ENCODE results near the gene EPHB2. TPM values are rescaled to one million over a fixed set of nuclear protein-coding genes. Genes with fewer than 3 reads are reported as not detected.

The EPHB2 gene
- total RNA-seq, 1 experiment from 2014 or later = 18.5 TPM

GRCh38 chr1:22708777-22709176 lies 1.9 kb upstream of the EPHB2 start:
- Mint-ChIP-seq H3K9me3 (no peaks in the 10 kb centered on the region), H3K36me3 (no peaks in the 10 kb centered on the region), H3K4me1 (0 out of 2 replicates have a peak, but pooled peaks cover 10% of the 10 kb centered on the region), H3K4me3 (no peak overlapping the region), H3K27ac (no peak overlapping the region), H3K27me3 (ENCODE audit: low read depth) (peaks cover 29% of the 10 kb centered on the region)
- TF ChIP-seq SMAD3 (CRISPR knock-in tag; IDR thresholded peaks at IDR 0.05; ENCODE audit: borderline replicate concordance) (no peak), JUN (CRISPR knock-in tag; IDR thresholded peaks at IDR 0.05) (no peak), STAT6 (CRISPR knock-in tag; conservative IDR thresholded peaks at IDR 0.05; ENCODE audit: low read depth) (no peak), IRF1 (CRISPR knock-in tag; IDR thresholded peaks at IDR 0.05) (no peak), NFATC4 (CRISPR knock-in tag; IDR thresholded peaks at IDR 0.05) (no peak), CREM (CRISPR knock-in tag; IDR thresholded peaks at IDR 0.05) (no peak), ZNF416 (CRISPR knock-in tag; IDR thresholded peaks at IDR 0.05) (no peak), SOX15 (CRISPR knock-in tag; IDR thresholded peaks at IDR 0.05) (no peak), FOXK1 (CRISPR knock-in tag; IDR thresholded peaks at IDR 0.05) (no peak), CBFB (CRISPR knock-in tag; IDR thresholded peaks at IDR 0.05; ENCODE audit: low read depth) (no peak)
- TF ChIP-seq, protein P1, sequence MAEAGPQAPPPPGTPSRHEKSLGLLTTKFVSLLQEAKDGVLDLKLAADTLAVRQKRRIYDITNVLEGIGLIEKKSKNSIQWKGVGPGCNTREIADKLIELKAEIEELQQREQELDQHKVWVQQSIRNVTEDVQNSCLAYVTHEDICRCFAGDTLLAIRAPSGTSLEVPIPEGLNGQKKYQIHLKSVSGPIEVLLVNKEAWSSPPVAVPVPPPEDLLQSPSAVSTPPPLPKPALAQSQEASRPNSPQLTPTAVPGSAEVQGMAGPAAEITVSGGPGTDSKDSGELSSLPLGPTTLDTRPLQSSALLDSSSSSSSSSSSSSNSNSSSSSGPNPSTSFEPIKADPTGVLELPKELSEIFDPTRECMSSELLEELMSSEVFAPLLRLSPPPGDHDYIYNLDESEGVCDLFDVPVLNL (CRISPR knock-in tag; IDR thresholded peaks at IDR 0.05; ENCODE audit: borderline replicate concordance, low read depth) = no peak
- TF ChIP-seq, protein P2, sequence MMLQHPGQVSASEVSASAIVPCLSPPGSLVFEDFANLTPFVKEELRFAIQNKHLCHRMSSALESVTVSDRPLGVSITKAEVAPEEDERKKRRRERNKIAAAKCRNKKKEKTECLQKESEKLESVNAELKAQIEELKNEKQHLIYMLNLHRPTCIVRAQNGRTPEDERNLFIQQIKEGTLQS (CRISPR knock-in tag; conservative IDR thresholded peaks at IDR 0.05) = no peak
- ChIA-PET POLR2A (no interaction called here), CTCF (interaction anchor here (0.8 to 2.3 kb wide), 20 partner anchors 10 to 267 kb away, joined by 3 to 19 read pairs (median 6); no protein-coding TSS in a partner anchor)
- ATAC-seq (no peak), DNase-seq (ENCODE audit: low spot score) (no peak)

DNA sequence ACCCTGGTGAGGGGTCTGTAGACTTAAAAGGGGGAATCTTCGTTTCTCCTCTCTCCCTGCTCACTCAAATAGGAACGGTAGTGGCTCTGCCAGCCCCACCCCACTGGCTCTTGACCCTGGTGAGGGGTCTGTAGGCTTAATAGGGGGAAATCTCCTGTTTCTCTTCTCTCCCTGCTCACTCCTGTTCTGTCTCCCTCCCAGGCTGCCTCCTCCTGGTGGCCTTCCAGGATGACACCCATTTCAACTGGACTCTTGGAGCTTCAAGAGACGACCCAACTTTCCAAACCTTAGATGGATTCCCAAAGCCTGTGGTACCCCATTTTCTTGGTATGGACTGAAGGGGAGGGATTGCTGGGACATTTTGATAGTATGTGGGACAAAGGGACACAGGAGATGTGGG lies 1.4 kb upstream of the EPHB2 start:
- ChIA-PET CTCF (interaction anchor here (0.6 to 2.3 kb wide), 22 partner anchors 9 to 267 kb away, joined by 3 to 19 read pairs (median 4); no protein-coding TSS in a partner anchor), POLR2A (interaction anchor here (0.7 kb wide), 1 partner anchor 656 kb away, joined by 3 read pairs; no protein-coding TSS in a partner anchor)
- H3K4me3 Mint-ChIP-seq = peak overlapping the region; percentile 72
- H3K27ac Mint-ChIP-seq = no peak overlapping the region
- TF ChIP-seq CTCF (IDR thresholded peaks at IDR 0.05) = peak; percentile 19; the same call in 1 of the 2 replicates
- TF ChIP-seq TEAD1 (CRISPR knock-in tag; IDR thresholded peaks at IDR 0.05) = no peak
- 0 out of 2 replicates have a peak, but pooled peaks cover 10% of the 10 kb centered on the region for H3K4me1 Mint-ChIP-seq
- no peaks in the 10 kb centered on the region for H3K9me3 Mint-ChIP-seq
- DNase-seq (ENCODE audit: low spot score) = peak; percentile 50
- no peaks in the 10 kb centered on the region for H3K36me3 Mint-ChIP-seq
- peak; percentile 43 for ATAC-seq
- H3K27me3 Mint-ChIP-seq (ENCODE audit: low read depth) = peaks cover 29% of the 10 kb centered on the region
